Endothelial cell of umbilical vein (primary cell): ENCODE measurements around the gene CLSTN1. TPM values are rescaled to one million over a fixed set of nuclear protein-coding genes. Genes with fewer than 3 reads are reported as not detected.

Experiments used
- BruUV-seq: library from RNA; stranded (reverse); fragments of 400-500 nt; replicated peaks from 2 replicates; lab custom pipeline; 2021; lab: Mats Ljungman, UMichigan
- CTCF ChIA-PET: fragments of 300-600, 350-600 bp; sonication (Branson Sonifier 250); formaldehyde crosslinking; loops from one replicate; lab custom pipeline; 2021; ENCODE audit warnings: antibody characterized with exemption, inconsistent platforms; lab: Charles Lee
- POLR2A ChIA-PET: fragments of 300-600, 350-600 bp; sonication (Branson Sonifier 250); formaldehyde crosslinking; loops from one replicate; lab custom pipeline; 2021; ENCODE audit warnings: antibody characterized with exemption, inconsistent platforms; lab: Charles Lee
- DNase-seq: peaks from one replicate; pipeline ENCODE4 v3.0.0-alpha.2; 2011; ENCODE audit warnings: low read depth, low spot score
- FAIRE-seq: peaks from 2 replicates; lab custom pipeline; 2011; peaks lifted over from hg19 to GRCh38; lab: Jason Lieb, UNC
- H2AFZ ChIP-seq: 2 replicates; pipeline ENCODE4 v1.6.0; 2012; ENCODE audit warnings: low read depth, low read length, control low read depth, inconsistent platforms
- H3K27ac ChIP-seq: 2 replicates; pipeline ENCODE4 v1.5.1; 2011; ENCODE audit warnings: low read depth, mild to moderate bottlenecking, control low read depth, low read length, moderate library complexity; ENCODE audit not compliant: insufficient read depth
- H3K27me3 ChIP-seq, 2 experiments: 2 replicates each; pipeline versions ENCODE4 v1.6.0 to v1.6.1; 2011; ENCODE audit warnings: low read length in 2 of 2, mixed read lengths in 1 of 2; ENCODE audit not compliant: control insufficient read depth in 2 of 2, insufficient read depth in 2 of 2
- H3K36me3 ChIP-seq, 2 experiments: 2 replicates in 1 of 2; 3 replicates in 1 of 2; pipeline ENCODE4 v1.5.1; 2011; ENCODE audit warnings: low read length in 2 of 2, mild to moderate bottlenecking in 1 of 2, moderate library complexity in 1 of 2; ENCODE audit not compliant: control insufficient read depth in 2 of 2, insufficient read depth in 2 of 2; ENCODE audit errors: extremely low read depth in 1 of 2
- H3K4me1 ChIP-seq: 3 replicates; pipeline ENCODE4 v1.5.1; 2011; ENCODE audit warnings: mild to moderate bottlenecking, low read length; ENCODE audit not compliant: control insufficient read depth, insufficient read depth; ENCODE audit errors: extremely low read depth
- H3K4me2 ChIP-seq: 2 replicates; pipeline ENCODE4 v1.6.1; 2011; ENCODE audit warnings: low read length, control low read depth, mixed read lengths; ENCODE audit not compliant: insufficient read depth
- H3K4me3 ChIP-seq, 3 experiments: fragments of 200-600 bp in 1 of 3; sonication (generic), shearing (Covaris generic) in 1 of 3; replicated peaks in 1 of 3; 2 replicates each; pipeline ENCODE4 v1.5.1; 2011 to 2016; ENCODE audit warnings: control low read depth in 3 of 3, low read length in 3 of 3, mild to moderate bottlenecking in 2 of 3, inconsistent platforms in 1 of 3, low read depth in 1 of 3, moderate library complexity in 1 of 3; ENCODE audit not compliant: insufficient read depth in 1 of 3
- H3K79me2 ChIP-seq: 2 replicates; pipeline ENCODE4 v1.6.0; 2012; ENCODE audit warnings: low read length, inconsistent platforms; ENCODE audit not compliant: control insufficient read depth, insufficient read depth
- H3K9ac ChIP-seq: replicated peaks from 2 replicates; pipeline ENCODE3; 2011; ENCODE audit warnings: low read length, control low read depth; ENCODE audit not compliant: insufficient read depth; ENCODE audit errors: extremely low read depth
- H3K9me1 ChIP-seq: replicated peaks from 3 replicates; pipeline ENCODE4 v1.6.0; 2011; ENCODE audit warnings: mild to moderate bottlenecking, low read length; ENCODE audit not compliant: control insufficient read depth, insufficient read depth; ENCODE audit errors: extremely low read depth
- H3K9me3 ChIP-seq: replicated peaks from 2 replicates; pipeline ENCODE4 v1.5.1; 2012; ENCODE audit warnings: low read length, inconsistent platforms; ENCODE audit not compliant: control insufficient read depth, insufficient read depth
- H4K20me1 ChIP-seq: replicated peaks from 2 replicates; pipeline ENCODE3; 2011; ENCODE audit warnings: mild to moderate bottlenecking, low read length; ENCODE audit not compliant: control insufficient read depth, insufficient read depth; ENCODE audit errors: extremely low read depth
- CTCF ChIP-seq, 2 donors: IDR thresholded peaks; 1 replicate in 1 of 2; 2 replicates in 1 of 2; pipeline ENCODE4 v1.5.1; 2011; ENCODE audit warnings: low read length in 2 of 2, mild to moderate bottlenecking in 2 of 2, moderate library complexity in 2 of 2, control low read depth in 1 of 2, inconsistent platforms in 1 of 2, low read depth in 1 of 2; ENCODE audit not compliant: insufficient read depth in 1 of 2; ENCODE audit errors: extremely low read depth in 1 of 2
- EZH2 ChIP-seq: IDR thresholded peaks from 2 replicates; pipeline ENCODE4 v1.6.1; 2012; ENCODE audit warnings: borderline replicate concordance, low read depth, mild to moderate bottlenecking, moderate library complexity, low read length, inconsistent platforms; ENCODE audit not compliant: severe bottlenecking
- FOS ChIP-seq: IDR thresholded peaks from 2 replicates; pipeline ENCODE4 v1.6.1; 2011; ENCODE audit warnings: mild to moderate bottlenecking, low read length, moderate library complexity, borderline replicate concordance; ENCODE audit not compliant: insufficient read depth
- GATA2 ChIP-seq: IDR thresholded peaks from 2 replicates; pipeline ENCODE4 v1.7.0; 2011; ENCODE audit warnings: low read depth, mild to moderate bottlenecking, moderate library complexity, mixed read lengths, low read length; ENCODE audit not compliant: insufficient read length, insufficient read depth
- JUN ChIP-seq: IDR thresholded peaks from 2 replicates; pipeline ENCODE4 v1.6.1; 2011; ENCODE audit warnings: borderline replicate concordance, low read depth; ENCODE audit not compliant: insufficient read length, insufficient read depth
- MAX ChIP-seq: IDR thresholded peaks from 2 replicates; pipeline ENCODE4 v1.6.1; 2011; ENCODE audit not compliant: insufficient read depth, insufficient read length
- MYC ChIP-seq: IDR thresholded peaks from one replicate; pipeline ENCODE4 v1.6.1; 2011; ENCODE audit warnings: mild to moderate bottlenecking, low read depth, low read length
- POLR2A ChIP-seq: IDR thresholded peaks from 2 replicates; pipeline ENCODE4 v1.6.1; 2012; ENCODE audit warnings: low read depth, mild to moderate bottlenecking, control low read depth, low read length
- POLR2AphosphoS5 ChIP-seq: IDR thresholded peaks from 2 replicates; pipeline ENCODE4 v1.6.1; 2012; ENCODE audit warnings: low read depth, mild to moderate bottlenecking, control low read depth, low read length, moderate library complexity; ENCODE audit not compliant: insufficient read depth
- dilution Hi-C: fragments of 300-500 bp; cut with MboI; formaldehyde crosslinking; loops from one replicate; pipeline ENCODE4 v1.15.0; 2019; ENCODE audit warnings: low sequenced_read_pairs; ENCODE audit not compliant: extremely low pct_ligation_motif_present
- intact Hi-C: fragments of 100-400 bp; cut with micrococcal nuclease; formaldehyde crosslinking; loops from one replicate; pipeline ENCODE4 v1.10.0; 2022
- polyA plus RNA-seq, 4 experiments: library from polyadenylated mRNA; depleted of rRNA in 3 of 4; stranded (reverse) in 3 of 4; unstranded in 1 of 4; fragments of >200 nt; gene quantifications; 2 replicates each; pipeline versions ENCODE4 v1.2.1 to v1.2.3, GENCODE V29; 2011 to 2012; ENCODE audit warnings: missing spikeins in 1 of 4
- total RNA-seq: library from RNA; stranded (reverse); gene quantifications from 2 replicates; pipeline ENCODE4 v1.2.3, GENCODE V29; 2021

The CLSTN1 gene
- total and polyA plus RNA-seq, 2 donors (not counting 3 experiments of a cell fraction or from before 2014, with no cell fraction given) = 49.1 to 130 TPM

GRCh38 chr1:9873385-9873784 lies 49.6 kb upstream of the CLSTN1 start:
- intact Hi-C loops = no loop called here
- Histone ChIP-seq H3K36me3 (peaks cover 0 to 9% of the 10 kb centered on the region in 2 experiments), H3K27me3 (no peaks in the 10 kb centered on the region), H3K9me3 (no peaks in the 10 kb centered on the region), H3K4me2 (no peak overlapping the region), H3K9ac (no peak overlapping the region), H3K4me3 (no peak overlapping the region), H2AFZ (no peak overlapping the region), H3K79me2 (no peaks in the 10 kb centered on the region), H3K4me1 (no peaks in the 10 kb centered on the region), H4K20me1 (no peaks in the 10 kb centered on the region), H3K9me1 (no peaks in the 10 kb centered on the region), H3K27ac (no peak overlapping the region)
- POLR2A ChIA-PET = no interaction called here
- dilution Hi-C loops = no loop called here
- DNase-seq (no peak), FAIRE-seq (no peak)
- BruUV-seq = no TSS peak
- TF ChIP-seq EZH2 (no peak), CTCF (IDR thresholded peaks at IDR 0.05; ENCODE audit: extremely low read depth in 1 of 2, insufficient read depth in 1 of 2, low read depth in 1 of 2, low read length in 2 of 2) (no peak), MAX (no peak), FOS (no peak), JUN (no peak), POLR2A (no peak), POLR2AphosphoS5 (no peak), GATA2 (no peak), MYC (no peak)
- CTCF ChIA-PET = interaction anchor here (1.2 to 7.6 kb wide), 5 partner anchors 9 to 88 kb away, joined by 3 to 77 read pairs (median 16); partner anchors contain the start of genes LZIC and NMNAT1
